ENCODE data around the gene MOV10L1. TPM values are rescaled to one million over a fixed set of nuclear protein-coding genes. Genes with fewer than 3 reads are reported as not detected.

MOV10L1 gene
- total RNA-seq = 1.6 TPM

- peak; percentile 76 for ATAC-seq
- intact Hi-C loops (cut with DNase I) = no loop called here
Measured at GRCh38 chr22:50089682-50090411, at the start of gene MOV10L1. MOV10L1 (plus strand) TSS chr22:50090006; CDS start chr22:50090089, 83 bp downstream.

GRCh38 chr22:50040717-50041116 lies 49.1 kb upstream of the MOV10L1 start:
- intact Hi-C loops (cut with DNase I) = no loop called here
- no peak for ATAC-seq
- DNase-seq (ENCODE audit: low spot score) = no peak

More at GRCh38 chr22:50089682-50090411, at the start of gene MOV10L1:
- peak; percentile 70 for DNase-seq (ENCODE audit: low spot score)

GRCh38 chr22:50041361-50042065 lies 48.3 kb upstream of the MOV10L1 start:
- no peak for ATAC-seq
- intact Hi-C loops (cut with DNase I) = no loop called here
- no peak for DNase-seq (ENCODE audit: low spot score)

GRCh38 chr22:50044485-50045118 lies 45.2 kb upstream of the MOV10L1 start:
- intact Hi-C loops (cut with DNase I) = no loop called here
- DNase-seq (ENCODE audit: low spot score) (no peak), ATAC-seq (no peak)

- DNase-seq (ENCODE audit: low spot score) = no peak
- no peak for ATAC-seq
- intact Hi-C loops (cut with DNase I) = no loop called here
Measured at GRCh38 chr22:50045211-50046018, 44.4 kb upstream of the MOV10L1 start.

- ATAC-seq = no peak
- no peak for DNase-seq (ENCODE audit: low spot score)
- intact Hi-C loops (cut with DNase I) = no loop called here
Measured at GRCh38 chr22:50046019-50046415, 43.8 kb upstream of the MOV10L1 start.

GRCh38 chr22:50046481-50047245 lies 43.1 kb upstream of the MOV10L1 start:
- DNase-seq (ENCODE audit: low spot score) = no peak
- ATAC-seq = no peak
- intact Hi-C loops (cut with DNase I) = no loop called here

- intact Hi-C loops (cut with DNase I) = no loop called here
- DNase-seq (ENCODE audit: low spot score) (no peak), ATAC-seq (no peak)
Measured at GRCh38 chr22:50047346-50047745, 42.5 kb upstream of the MOV10L1 start.

- intact Hi-C loops (cut with DNase I) = no loop called here
- DNase-seq (ENCODE audit: low spot score) (no peak), ATAC-seq (no peak)
Measured at GRCh38 chr22:50048061-50048765, 41.6 kb upstream of the MOV10L1 start.

GRCh38 chr22:50048836-50049235 lies 41.0 kb upstream of the MOV10L1 start:
- intact Hi-C loops (cut with DNase I) = no loop called here
- no peak for ATAC-seq
- DNase-seq (ENCODE audit: low spot score) = no peak

GRCh38 chr22:50049299-50050195 lies 40.3 kb upstream of the MOV10L1 start:
- intact Hi-C loops (cut with DNase I) = no loop called here
- ATAC-seq = no peak
- DNase-seq (ENCODE audit: low spot score) = no peak

GRCh38 chr22:50051930-50052329 lies 37.9 kb upstream of the MOV10L1 start:
- intact Hi-C loops (cut with DNase I) = no loop called here
- DNase-seq (ENCODE audit: low spot score) = no peak

GRCh38 chr22:50053861-50054260 lies 35.9 kb upstream of the MOV10L1 start:
- intact Hi-C loops (cut with DNase I) = no loop called here
- ATAC-seq (no peak), DNase-seq (ENCODE audit: low spot score) (no peak)

More at GRCh38 chr22:50051930-50052329, 37.9 kb upstream of the MOV10L1 start:
- ATAC-seq = no peak

- ATAC-seq (no peak), DNase-seq (ENCODE audit: low spot score) (no peak)
- intact Hi-C loops (cut with DNase I) = no loop called here
Measured at GRCh38 chr22:50056214-50056972, 33.4 kb upstream of the MOV10L1 start.

GRCh38 chr22:50057278-50058060 lies 32.3 kb upstream of the MOV10L1 start:
- DNase-seq (ENCODE audit: low spot score) = no peak
- intact Hi-C loops (cut with DNase I) = no loop called here

More at GRCh38 chr22:50057278-50058060, 32.3 kb upstream of the MOV10L1 start:
- no peak for ATAC-seq
